Measurements from ENCODE around the gene PRR22. TPM values are rescaled to one million over a fixed set of nuclear protein-coding genes. Genes with fewer than 3 reads are reported as not detected.

PRR22 gene
- total RNA-seq, 1 experiment from 2014 or later, result 6.3 TPM

GRCh38 chr19:5775668-5776309 lies 8.8 kb downstream of the PRR22 start:
- intact Hi-C loops (cut with micrococcal nuclease; ENCODE audit: unreplicated experiment), result no loop called here
- no peak for DNase-seq
- no peaks in the 10 kb centered on the region for H3K4me1 Mint-ChIP-seq (ENCODE audit: low read depth, unreplicated experiment)
- no peak overlapping the region for H3K4me3 Mint-ChIP-seq (ENCODE audit: low read depth, unreplicated experiment)
- no peaks in the 10 kb centered on the region for H3K36me3 Mint-ChIP-seq (ENCODE audit: insufficient read depth, unreplicated experiment)
- CTCF ChIA-PET, result interaction anchor here (0.6 kb wide), 1 partner anchor 929 kb away, joined by 3 read pairs; no protein-coding TSS in a partner anchor
- no TSS peak for BruUV-seq (replicated peaks)
- no peaks in the 10 kb centered on the region for H3K9me3 Mint-ChIP-seq (ENCODE audit: low read depth, unreplicated experiment)
- no peaks in the 10 kb centered on the region for H3K27me3 Mint-ChIP-seq (ENCODE audit: unreplicated experiment)
- no peak overlapping the region for H3K27ac Mint-ChIP-seq (ENCODE audit: unreplicated experiment)
- no peak for TF ChIP-seq CTCF (IDR thresholded peaks at IDR 0.05; ENCODE audit: unreplicated experiment)

GRCh38 chr19:5774921-5775320 lies 9.6 kb downstream of the PRR22 start:
- intact Hi-C loops (cut with micrococcal nuclease; ENCODE audit: unreplicated experiment), result no loop called here
- no peaks in the 10 kb centered on the region for H3K27me3 Mint-ChIP-seq (ENCODE audit: unreplicated experiment)
- H3K36me3 Mint-ChIP-seq (ENCODE audit: insufficient read depth, unreplicated experiment), result no peaks in the 10 kb centered on the region
- CTCF ChIA-PET, result interaction anchor here (0.7 kb wide), 1 partner anchor 423 kb away, joined by 5 read pairs; no protein-coding TSS in a partner anchor
- TF ChIP-seq CTCF (IDR thresholded peaks at IDR 0.05; ENCODE audit: unreplicated experiment), result no peak
- no peak overlapping the region for H3K4me3 Mint-ChIP-seq (ENCODE audit: low read depth, unreplicated experiment)
- H3K27ac Mint-ChIP-seq (ENCODE audit: unreplicated experiment), result no peak overlapping the region
- no TSS peak for BruUV-seq (replicated peaks)
- no peak for DNase-seq
- H3K9me3 Mint-ChIP-seq (ENCODE audit: low read depth, unreplicated experiment), result no peaks in the 10 kb centered on the region
- no peaks in the 10 kb centered on the region for H3K4me1 Mint-ChIP-seq (ENCODE audit: low read depth, unreplicated experiment)

- intact Hi-C loops (cut with micrococcal nuclease; ENCODE audit: unreplicated experiment), result no loop called here
- Mint-ChIP-seq H3K4me3 (ENCODE audit: low read depth, unreplicated experiment) (no peak overlapping the region), H3K36me3 (ENCODE audit: insufficient read depth, unreplicated experiment) (no peaks in the 10 kb centered on the region), H3K27me3 (ENCODE audit: unreplicated experiment) (no peaks in the 10 kb centered on the region), H3K27ac (ENCODE audit: unreplicated experiment) (no peak overlapping the region), H3K9me3 (ENCODE audit: low read depth, unreplicated experiment) (no peaks in the 10 kb centered on the region), H3K4me1 (ENCODE audit: low read depth, unreplicated experiment) (no peaks in the 10 kb centered on the region)
- DNase-seq, result no peak
- CTCF ChIA-PET, result no interaction called here
- no TSS peak for BruUV-seq (replicated peaks)
- no peak for TF ChIP-seq CTCF (IDR thresholded peaks at IDR 0.05; ENCODE audit: unreplicated experiment)
Observed at GRCh38 chr19:5773276-5773675, 11.3 kb downstream of the PRR22 start.

GRCh38 chr19:5772416-5772815 lies 12.1 kb downstream of the PRR22 start:
- BruUV-seq (replicated peaks), result no TSS peak

More at GRCh38 chr19:5772416-5772815, 12.1 kb downstream of the PRR22 start:
- TF ChIP-seq CTCF (IDR thresholded peaks at IDR 0.05; ENCODE audit: unreplicated experiment), result no peak
- Mint-ChIP-seq H3K9me3 (ENCODE audit: low read depth, unreplicated experiment) (no peaks in the 10 kb centered on the region), H3K27me3 (ENCODE audit: unreplicated experiment) (no peaks in the 10 kb centered on the region), H3K4me1 (ENCODE audit: low read depth, unreplicated experiment) (no peaks in the 10 kb centered on the region), H3K27ac (ENCODE audit: unreplicated experiment) (no peak overlapping the region), H3K4me3 (ENCODE audit: low read depth, unreplicated experiment) (no peak overlapping the region), H3K36me3 (ENCODE audit: insufficient read depth, unreplicated experiment) (peaks cover 5% of the 10 kb centered on the region)
- CTCF ChIA-PET, result no interaction called here
- DNase-seq, result no peak
- intact Hi-C loops (cut with micrococcal nuclease; ENCODE audit: unreplicated experiment), result no loop called here

All from Calu3 (cell line).